SK-N-SH (cell line): ENCODE data around the gene UTP25.

ENCODE experiments used
- CTCF ChIP-seq: fragments of 200-600 bp; sonication (generic); IDR thresholded peaks from 2 replicates; pipeline ENCODE4 v1.6.1; 2017; ENCODE audit warnings: antibody characterized with exemption, mild to moderate bottlenecking, moderate library complexity
- EP300 ChIP-seq, 2 experiments: IDR thresholded peaks; 2 replicates each; pipeline versions ENCODE4 v1.4.0 to v1.6.1; 2012; ENCODE audit warnings: borderline replicate concordance in 1 of 2, low read depth in 1 of 2, low read length in 1 of 2
- FOXJ3 ChIP-seq: sonication (generic); formaldehyde crosslinking; IDR thresholded peaks from 2 replicates; pipeline ENCODE4 v1.5.1; 2020; ENCODE audit warnings: mild to moderate bottlenecking, missing genetic modification reagents
- GABPA ChIP-seq: IDR thresholded peaks from 2 replicates; pipeline ENCODE4 v1.4.0; 2012; ENCODE audit warnings: low read depth, mild to moderate bottlenecking
- JUND ChIP-seq: IDR thresholded peaks from 2 replicates; pipeline ENCODE4 v1.4.0; 2012
- POLR2AphosphoS5 ChIP-seq: IDR thresholded peaks from 2 replicates; pipeline ENCODE4 v1.6.1; 2012; ENCODE audit warnings: low read depth, low read length
- TCF12 ChIP-seq: IDR thresholded peaks from 2 replicates; pipeline ENCODE4 v1.4.0; 2012
- TF ChIP-seq, protein P1 (sequence below): IDR thresholded peaks from 2 replicates; pipeline ENCODE4 v1.4.0; 2012; ENCODE audit warnings: low read depth

- TF ChIP-seq GABPA (no peak), CTCF (no peak), JUND (no peak), TCF12 (no peak), EP300 (IDR thresholded peaks at IDR 0.05; ENCODE audit: borderline replicate concordance in 1 of 2, low read depth in 1 of 2, low read length in 1 of 2) (no peak), POLR2AphosphoS5 (no peak), FOXJ3 (CRISPR knock-in tag) (no peak)
- TF ChIP-seq, protein P1, sequence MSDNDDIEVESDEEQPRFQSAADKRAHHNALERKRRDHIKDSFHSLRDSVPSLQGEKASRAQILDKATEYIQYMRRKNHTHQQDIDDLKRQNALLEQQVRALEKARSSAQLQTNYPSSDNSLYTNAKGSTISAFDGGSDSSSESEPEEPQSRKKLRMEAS: no peak
Measured at GRCh38 chr1:209849388-209849787, 21.6 kb downstream of the UTP25 start.
